OCI-LY7 (cell line): ENCODE measurements around the gene IRX2. TPM values are rescaled to one million over a fixed set of nuclear protein-coding genes. Genes with fewer than 3 reads are reported as not detected.

Experiments
- BruUV-seq: library from RNA; stranded (reverse); fragments of 400-500 nt; replicated peaks from 2 replicates; lab custom pipeline; 2021; lab: Mats Ljungman, UMichigan
- CTCF ChIA-PET: fragments of 300-600 bp; sonication (Branson Sonifier 250); formaldehyde crosslinking; loops from one replicate; lab custom pipeline; 2022; ENCODE audit warnings: antibody characterized with exemption; ENCODE audit not compliant: unreplicated experiment; lab: Charles Lee
- POLR2A ChIA-PET: fragments of 300-600 bp; sonication (Branson Sonifier 250); formaldehyde crosslinking; loops from one replicate; lab custom pipeline; 2022; ENCODE audit warnings: antibody characterized with exemption; lab: Charles Lee
- DNase-seq: peaks from one replicate; pipeline ENCODE4 v3.0.0-alpha.2; 2015; ENCODE audit warnings: low spot score
- H2AFZ ChIP-seq: fragments of 200-600 bp; sonication (generic), shearing (Covaris generic); 2 replicates; pipeline ENCODE4 v1.6.1; 2014; ENCODE audit warnings: mild to moderate bottlenecking, antibody characterized with exemption, low read length, moderate library complexity
- H3K27ac ChIP-seq: fragments of 200-600 bp; sonication (generic); 2 replicates; pipeline ENCODE4 v1.5.1; 2014; ENCODE audit warnings: mixed run types, low read depth, mild to moderate bottlenecking, moderate library complexity, low read length, inconsistent platforms; ENCODE audit not compliant: poor library complexity, severe bottlenecking
- H3K36me3 ChIP-seq: fragments of 200-600 bp; sonication (generic); 2 replicates; pipeline ENCODE4 v1.6.1; 2014; ENCODE audit warnings: mild to moderate bottlenecking, antibody characterized with exemption, low read length, moderate library complexity, mixed read lengths; ENCODE audit not compliant: insufficient read depth
- H3K4me1 ChIP-seq: fragments of 200-600 bp; sonication (generic); 2 replicates; pipeline ENCODE4 v1.5.1; 2014; ENCODE audit warnings: mild to moderate bottlenecking, low read length; ENCODE audit not compliant: insufficient read depth, poor library complexity, severe bottlenecking
- H3K4me2 ChIP-seq: fragments of 200-600 bp; sonication (generic); 2 replicates; pipeline ENCODE4 v1.6.1; 2014; ENCODE audit warnings: mild to moderate bottlenecking, low read length
- H3K4me3 ChIP-seq: fragments of 200-600 bp; sonication (generic); 2 replicates; pipeline ENCODE4 v1.5.1; 2014; ENCODE audit warnings: mild to moderate bottlenecking, low read depth, low read length; ENCODE audit not compliant: poor library complexity, severe bottlenecking
- H3K79me2 ChIP-seq: fragments of 200-600 bp; sonication (generic); 2 replicates; pipeline ENCODE4 v1.6.1; 2016; ENCODE audit warnings: low read depth, mild to moderate bottlenecking, low read length, moderate library complexity, mixed read lengths; ENCODE audit not compliant: insufficient read depth
- H3K9me2 ChIP-seq: fragments of 200-600 bp; sonication (generic); 2 replicates; pipeline ENCODE4 v1.6.1; 2016; ENCODE audit warnings: mild to moderate bottlenecking, low read length, mixed read lengths; ENCODE audit not compliant: insufficient read depth
- H3K9me3 ChIP-seq: fragments of 200-600 bp; sonication (generic); 2 replicates; pipeline ENCODE4 v1.6.1; 2014; ENCODE audit warnings: mild to moderate bottlenecking, mixed run types, low read length, mixed read lengths
- H4K20me1 ChIP-seq: fragments of 200-600 bp; sonication (generic); 2 replicates; pipeline ENCODE4 v1.6.1; 2014; ENCODE audit warnings: mild to moderate bottlenecking, antibody characterized with exemption, low read length, moderate library complexity, mixed read lengths; ENCODE audit not compliant: insufficient read depth
- CTCF ChIP-seq: fragments of 200-600 bp; sonication (generic); conservative IDR thresholded peaks from 2 replicates; pipeline ENCODE4 v1.5.1; 2014; ENCODE audit warnings: mild to moderate bottlenecking, antibody characterized with exemption, low read length, moderate library complexity, mixed read lengths
- EZH2phosphoT487 ChIP-seq: fragments of 200-600 bp; sonication (generic); IDR thresholded peaks from 2 replicates; pipeline ENCODE4 v1.6.1; 2018; ENCODE audit warnings: low read depth, borderline replicate concordance, mild to moderate bottlenecking, mixed run types, antibody characterized with exemption, low read length, moderate library complexity, mixed read lengths
- intact Hi-C: fragments of 100-400 bp; cut with micrococcal nuclease; formaldehyde crosslinking; loops from one replicate; pipeline ENCODE4 v1.10.0; 2022; ENCODE audit not compliant: unreplicated experiment
- total RNA-seq, 2 experiments: library from RNA; depleted of rRNA in 1 of 2; stranded (reverse); fragments of >200 nt in 1 of 2; shearing (Covaris generic) in 1 of 2; gene quantifications; 2 replicates each; pipeline ENCODE4 v1.2.3, GENCODE V29; 2014 to 2022

IRX2 gene
- total RNA-seq, 2 experiments from 2014 or later, result not detected

GRCh38 chr5:2746561-2747032 is 4.9 kb downstream of the IRX2 start:
- intact Hi-C loops, result no loop called here
- ChIA-PET POLR2A (interaction anchor here (0.6 to 1.4 kb wide), 2 partner anchors 71 to 1587 kb away, joined by 3 to 4 read pairs; no protein-coding TSS in a partner anchor), CTCF (no interaction called here)
- no peaks in the 10 kb centered on the region for H3K4me1 ChIP-seq
- BruUV-seq, result no TSS peak
- DNase-seq, result no peak
- H3K27ac ChIP-seq, result no peak overlapping the region
- H4K20me1 ChIP-seq, result no peaks in the 10 kb centered on the region
- H3K9me2 ChIP-seq, result no peaks in the 10 kb centered on the region
- no peaks in the 10 kb centered on the region for H3K9me3 ChIP-seq
- H3K4me3 ChIP-seq, result no peak overlapping the region
- no peaks in the 10 kb centered on the region for H3K79me2 ChIP-seq
- no peak overlapping the region for H2AFZ ChIP-seq
- no peak overlapping the region for H3K4me2 ChIP-seq
- TF ChIP-seq CTCF (no peak), EZH2phosphoT487 (no peak)
- H3K36me3 ChIP-seq, result no peaks in the 10 kb centered on the region

- Histone ChIP-seq H4K20me1 (no peaks in the 10 kb centered on the region), H3K9me3 (no peaks in the 10 kb centered on the region), H3K27ac (no peak overlapping the region), H3K4me3 (no peak overlapping the region), H3K36me3 (no peaks in the 10 kb centered on the region), H3K4me2 (no peak overlapping the region), H2AFZ (no peak overlapping the region), H3K4me1 (no peaks in the 10 kb centered on the region), H3K9me2 (no peaks in the 10 kb centered on the region), H3K79me2 (no peaks in the 10 kb centered on the region)
- ChIA-PET CTCF (no interaction called here), POLR2A (no interaction called here)
- intact Hi-C loops, result no loop called here
- DNase-seq, result no peak
- TF ChIP-seq EZH2phosphoT487, result no peak
- no peak for TF ChIP-seq CTCF
- BruUV-seq, result no TSS peak
Observed at GRCh38 chr5:2744485-2744884, 7.0 kb downstream of the IRX2 start.

- Histone ChIP-seq H3K4me3 (no peak overlapping the region), H2AFZ (no peak overlapping the region), H3K9me3 (no peaks in the 10 kb centered on the region), H3K27ac (no peak overlapping the region), H3K4me1 (no peaks in the 10 kb centered on the region), H3K9me2 (no peaks in the 10 kb centered on the region), H3K4me2 (no peak overlapping the region), H4K20me1 (no peaks in the 10 kb centered on the region), H3K79me2 (no peaks in the 10 kb centered on the region), H3K36me3 (no peaks in the 10 kb centered on the region)
- intact Hi-C loops, result no loop called here
- ChIA-PET POLR2A (no interaction called here), CTCF (no interaction called here)
- TF ChIP-seq EZH2phosphoT487 (no peak), CTCF (no peak)
- BruUV-seq, result no TSS peak
- DNase-seq, result no peak
Observed at GRCh38 chr5:2742921-2743679, 8.4 kb downstream of the IRX2 start.
